Transverse colon (tissue), 4 donors: ENCODE measurements around the gene PARVA.

Source experiments
- POLR2A ChIP-seq: fragments of 450-650 bp; IDR thresholded peaks from one replicate; pipeline ENCODE4 v1.6.1; 2016; ENCODE audit warnings: antibody characterized with exemption, mild to moderate bottlenecking, moderate library complexity
- POLR2AphosphoS5 ChIP-seq, 3 donors: sonication (generic); formaldehyde crosslinking; IDR thresholded peaks; one replicate each; pipeline ENCODE4 v1.6.1; 2016; ENCODE audit warnings: antibody characterized with exemption in 3 of 3
- TF ChIP-seq, protein P1 (sequence below), 5 experiments: fragments of 200-600 bp in 3 of 5; fragments of 450-650 bp in 2 of 5; sonication (generic) in 3 of 5; IDR thresholded peaks; 1 replicate in 2 of 5; 2 replicates in 3 of 5; pipeline ENCODE4 v1.5.1; 2016 to 2017; ENCODE audit warnings: antibody characterized with exemption in 5 of 5, inconsistent platforms in 3 of 5, mild to moderate bottlenecking in 2 of 5, moderate library complexity in 1 of 5

DNA sequence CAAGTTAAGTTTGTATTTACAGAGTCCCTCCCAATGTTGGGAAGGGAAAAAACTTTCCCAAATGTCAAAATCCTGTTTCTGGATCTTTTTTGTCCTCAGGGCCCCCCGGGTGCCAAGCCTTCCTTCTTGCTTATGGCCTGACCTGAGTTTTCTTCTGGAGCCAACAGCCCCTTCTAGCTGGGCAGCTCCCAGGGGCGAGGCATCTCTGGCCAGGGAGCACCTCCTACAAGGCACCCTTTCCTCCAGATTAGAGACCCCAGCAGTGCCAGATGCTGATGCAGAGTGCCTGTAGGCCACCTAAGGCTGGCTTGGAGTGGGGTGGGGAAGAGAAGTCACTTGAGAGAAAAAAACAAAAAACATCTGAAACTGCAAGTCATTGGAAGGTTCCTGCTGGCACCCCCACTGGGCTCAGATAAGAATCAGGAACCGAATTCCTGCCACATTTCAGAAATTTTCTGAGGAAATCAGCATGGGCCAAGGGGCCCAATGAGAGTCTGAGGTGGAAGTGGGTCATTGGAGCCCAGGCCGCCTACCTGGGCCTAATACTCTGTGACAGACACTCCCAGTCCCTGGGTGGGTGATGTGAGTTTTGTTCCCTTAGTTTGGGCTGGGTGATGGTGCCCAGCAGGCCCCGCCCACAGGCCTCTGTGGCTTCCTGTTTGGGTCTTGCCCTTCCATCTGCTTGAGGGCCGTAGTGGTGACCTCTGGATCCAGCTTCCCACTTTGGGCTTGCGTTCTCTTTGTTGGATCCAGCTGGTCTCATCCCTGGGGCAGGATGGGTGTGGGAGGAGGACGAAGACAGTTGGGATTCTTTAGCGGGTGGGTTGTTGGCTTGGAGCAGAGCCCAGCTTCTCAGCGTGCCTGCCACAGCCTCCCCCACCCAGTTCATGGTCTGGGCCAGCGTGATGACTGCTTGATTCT, 40.6 kb downstream of the PARVA start:
- TF ChIP-seq POLR2A (no peak), POLR2AphosphoS5 (IDR thresholded peaks at IDR 0.05) (no peak)
- TF ChIP-seq, protein P1, sequence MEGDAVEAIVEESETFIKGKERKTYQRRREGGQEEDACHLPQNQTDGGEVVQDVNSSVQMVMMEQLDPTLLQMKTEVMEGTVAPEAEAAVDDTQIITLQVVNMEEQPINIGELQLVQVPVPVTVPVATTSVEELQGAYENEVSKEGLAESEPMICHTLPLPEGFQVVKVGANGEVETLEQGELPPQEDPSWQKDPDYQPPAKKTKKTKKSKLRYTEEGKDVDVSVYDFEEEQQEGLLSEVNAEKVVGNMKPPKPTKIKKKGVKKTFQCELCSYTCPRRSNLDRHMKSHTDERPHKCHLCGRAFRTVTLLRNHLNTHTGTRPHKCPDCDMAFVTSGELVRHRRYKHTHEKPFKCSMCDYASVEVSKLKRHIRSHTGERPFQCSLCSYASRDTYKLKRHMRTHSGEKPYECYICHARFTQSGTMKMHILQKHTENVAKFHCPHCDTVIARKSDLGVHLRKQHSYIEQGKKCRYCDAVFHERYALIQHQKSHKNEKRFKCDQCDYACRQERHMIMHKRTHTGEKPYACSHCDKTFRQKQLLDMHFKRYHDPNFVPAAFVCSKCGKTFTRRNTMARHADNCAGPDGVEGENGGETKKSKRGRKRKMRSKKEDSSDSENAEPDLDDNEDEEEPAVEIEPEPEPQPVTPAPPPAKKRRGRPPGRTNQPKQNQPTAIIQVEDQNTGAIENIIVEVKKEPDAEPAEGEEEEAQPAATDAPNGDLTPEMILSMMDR (IDR thresholded peaks at IDR 0.05) = no peak
